Brain pericyte (primary cell): ENCODE measurements around the gene ACSF3.

ENCODE experiments used
- DNase-seq: peaks from one replicate; pipeline ENCODE4 v3.0.0-alpha.2; 2012; ENCODE audit warnings: low read depth, low spot score

ACSF3 gene

GRCh38 chr16:89144681-89145080, 51.0 kb downstream of the ACSF3 start:
- no peak for DNase-seq

DNA sequence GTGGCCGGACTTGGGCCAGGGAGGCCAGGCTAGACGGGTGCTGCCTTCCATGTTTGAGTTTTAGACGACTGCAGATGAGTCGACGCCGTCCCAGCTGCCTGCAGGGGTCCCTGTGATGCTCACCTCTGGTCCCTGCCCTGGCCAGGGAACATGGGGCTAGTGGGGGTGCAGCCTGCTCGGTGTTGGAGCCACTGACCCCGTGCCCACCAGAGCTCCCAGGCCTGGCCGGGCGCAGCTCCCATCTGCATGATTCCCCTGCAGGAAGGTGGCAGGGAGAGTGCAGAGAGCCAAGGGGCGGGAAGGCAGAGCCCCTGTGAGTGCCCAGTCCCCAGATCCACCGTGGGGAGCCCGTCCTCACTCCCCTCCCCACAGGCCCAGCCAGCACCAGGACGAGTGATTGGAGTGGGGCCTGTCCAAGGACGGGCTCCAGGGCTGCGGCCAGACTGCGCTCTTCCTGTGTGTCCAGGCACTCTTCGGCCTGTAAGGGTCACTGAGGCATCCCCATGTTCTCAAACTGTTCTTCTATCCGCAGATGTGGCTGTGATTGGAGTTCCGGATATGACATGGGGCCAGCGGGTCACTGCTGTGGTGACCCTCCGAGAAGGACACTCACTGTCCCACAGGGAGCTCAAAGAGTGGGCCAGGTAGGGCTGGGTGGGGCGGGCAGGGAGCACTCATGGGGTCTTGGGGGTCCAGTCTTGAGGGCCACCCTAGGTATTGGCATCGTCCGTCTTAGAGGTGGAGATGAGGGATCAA, 51.9 kb downstream of the ACSF3 start:
- DNase-seq, result no peak

DNA sequence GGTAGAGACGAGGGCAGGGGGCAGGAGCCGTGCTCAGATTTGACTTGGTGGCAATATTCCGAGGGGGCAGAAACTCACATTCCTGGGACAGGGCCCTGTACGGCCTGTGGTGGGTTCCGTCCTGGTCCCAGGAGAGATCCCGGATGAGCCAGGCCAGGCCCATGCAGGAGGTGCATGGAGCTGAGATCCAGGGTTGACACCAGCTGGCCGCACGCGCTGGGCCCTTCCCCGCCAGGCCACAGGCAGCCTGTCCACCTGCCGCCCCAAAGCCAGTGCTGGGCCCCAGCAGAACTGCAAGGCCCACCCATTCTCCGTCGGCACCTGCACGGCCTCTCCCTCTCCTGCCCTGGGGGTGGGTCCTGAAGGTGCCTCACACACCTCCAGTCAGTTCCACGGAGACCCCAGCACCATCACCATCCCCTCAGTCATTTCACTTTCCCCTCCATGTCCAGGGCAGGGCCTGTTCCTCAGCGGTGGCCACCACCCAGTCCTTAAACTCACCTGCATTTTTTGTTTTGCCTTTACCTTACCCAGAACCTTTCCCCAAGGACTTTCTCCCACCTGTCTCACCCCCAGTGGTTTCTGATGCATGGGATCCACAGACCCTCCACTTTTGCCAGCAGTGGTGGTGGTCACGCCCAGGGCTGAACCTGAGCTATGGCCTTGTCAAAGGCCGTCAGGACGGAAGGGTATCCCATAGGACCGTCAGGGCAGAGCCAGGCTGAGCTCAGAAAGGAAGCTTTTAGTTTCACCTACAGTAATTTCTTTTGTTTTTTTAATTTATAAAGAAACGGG, 52.8 kb downstream of the ACSF3 start:
- no peak for DNase-seq

- DNase-seq, result no peak
Observed at GRCh38 chr16:89147085-89147817, 53.6 kb downstream of the ACSF3 start.

- no peak for DNase-seq
Observed at GRCh38 chr16:89149386-89149785, 55.7 kb downstream of the ACSF3 start.

DNA sequence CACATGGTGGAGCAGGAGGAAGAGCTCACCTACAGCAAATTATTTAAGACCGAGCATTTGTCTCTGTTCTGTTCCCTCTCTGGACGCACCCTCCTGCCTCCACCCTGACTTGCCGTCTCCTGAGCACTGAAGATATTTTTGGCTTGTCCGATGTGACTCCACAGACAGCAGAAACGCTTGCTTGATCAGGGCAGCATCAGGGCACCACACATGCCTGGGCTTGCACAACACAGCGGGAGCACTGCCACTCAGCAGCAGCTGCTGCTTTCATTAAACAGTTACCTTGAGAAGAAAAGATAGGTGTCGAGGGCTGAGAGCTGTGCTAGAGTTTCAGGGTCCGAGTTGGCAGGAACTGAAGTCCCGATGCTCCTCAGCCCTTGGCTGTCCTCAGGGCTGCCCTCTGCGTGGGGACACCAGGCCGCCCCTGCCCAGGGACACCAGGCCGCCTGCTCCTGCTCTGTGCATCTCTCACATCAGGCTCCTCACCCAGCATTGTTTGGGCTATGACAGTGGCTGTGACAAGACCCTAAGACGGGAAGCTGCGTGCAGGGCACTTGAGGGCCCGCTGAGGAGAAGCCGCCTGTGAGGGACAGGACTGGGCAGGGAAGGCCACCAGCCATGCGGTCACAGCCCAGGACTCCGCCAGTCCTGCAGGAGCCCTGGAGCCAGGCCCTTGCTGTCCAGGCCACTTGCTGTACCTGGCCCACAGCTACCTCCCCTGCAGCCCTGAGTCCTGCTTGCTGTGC, 56.6 kb downstream of the ACSF3 start:
- DNase-seq, result no peak

DNA sequence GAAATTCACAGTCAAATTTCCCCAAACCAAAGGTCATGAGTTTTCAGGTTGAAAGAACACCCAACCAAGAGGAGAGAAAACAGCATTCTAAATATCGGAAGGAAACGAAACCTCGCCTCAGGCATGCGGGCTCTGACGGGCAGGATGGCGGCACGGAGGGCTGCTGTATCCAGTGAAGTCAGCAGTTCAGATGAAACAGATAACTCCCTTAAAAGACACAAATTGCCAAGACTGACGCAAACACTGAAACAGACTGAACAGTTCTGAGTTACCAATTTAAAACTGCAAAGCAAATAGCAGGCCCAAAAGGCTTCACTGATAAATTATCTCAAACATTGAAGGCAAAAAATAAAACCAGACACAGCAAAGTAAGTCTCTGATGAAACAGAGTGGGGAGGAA, 57.3 kb downstream of the ACSF3 start:
- no peak for DNase-seq

DNA sequence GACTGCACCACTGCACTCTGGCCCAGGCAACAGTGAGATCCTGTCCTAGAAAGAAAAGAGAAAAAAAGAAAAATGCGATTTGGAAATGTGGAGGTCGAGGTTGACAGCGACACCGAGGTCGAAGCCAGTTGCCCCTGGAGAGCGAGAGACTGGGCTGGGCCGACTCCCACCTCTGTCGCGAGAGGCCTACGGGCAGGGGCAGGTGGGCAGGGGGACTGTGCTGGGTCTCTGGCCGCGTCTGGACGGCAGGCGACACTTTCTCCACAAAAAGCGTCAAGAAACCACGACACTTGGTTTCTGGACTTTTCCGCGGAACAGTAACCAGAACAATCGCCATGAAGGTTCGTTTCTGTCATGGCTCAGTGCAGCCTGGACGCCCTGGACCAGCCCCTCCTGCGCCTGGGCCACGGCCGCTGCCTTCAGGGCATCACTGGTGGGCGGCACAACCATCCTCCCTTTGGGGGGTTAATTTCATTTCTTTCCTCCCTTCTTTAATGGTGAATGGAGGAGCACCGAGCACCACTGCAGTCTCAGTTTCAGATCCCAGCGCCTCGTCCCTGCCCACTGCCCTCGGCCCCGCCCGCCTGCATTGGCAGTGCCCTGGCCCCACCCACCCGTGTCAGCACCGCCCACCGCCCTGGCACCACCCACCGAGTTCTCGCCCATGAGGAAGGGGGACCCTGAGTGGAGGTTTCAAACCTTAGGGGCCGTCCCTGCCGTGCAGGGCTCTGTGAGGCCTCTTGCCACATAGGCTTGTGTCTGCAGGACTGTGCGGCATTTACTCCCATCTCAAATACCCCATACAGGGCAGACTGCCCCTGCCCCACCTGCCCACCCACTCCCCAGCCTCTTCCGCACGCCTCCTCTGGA, 59.4 kb downstream of the ACSF3 start:
- no peak for DNase-seq

GRCh38 chr16:89153848-89154271, 60.2 kb downstream of the ACSF3 start:
- no peak for DNase-seq

GRCh38 chr16:89154390-89155183, 60.9 kb downstream of the ACSF3 start:
- DNase-seq, result no peak

DNA sequence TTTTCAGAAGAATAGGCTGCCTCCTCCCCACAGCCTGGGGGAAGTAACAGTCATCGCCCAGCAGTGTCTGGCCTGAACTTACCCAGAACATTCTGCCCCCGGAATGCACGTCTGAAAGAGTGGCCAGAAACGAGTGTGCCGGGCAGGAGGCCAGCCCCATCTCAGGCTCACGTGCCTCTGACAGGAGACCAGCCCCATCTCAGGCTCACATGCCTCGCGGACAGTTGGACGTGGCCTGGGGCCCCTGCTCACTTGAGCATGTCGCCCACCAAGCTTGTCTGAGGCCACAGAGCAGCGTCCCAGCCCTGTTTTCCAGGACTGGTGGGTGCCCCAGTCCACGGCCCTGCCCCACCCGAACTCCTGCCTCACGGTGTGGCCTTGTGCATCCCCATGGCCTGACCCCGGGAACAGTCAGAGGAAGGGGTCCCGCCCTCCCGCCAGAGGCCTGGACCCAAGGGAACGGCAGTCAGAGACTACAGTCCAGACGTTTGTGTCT, 61.6 kb downstream of the ACSF3 start:
- DNase-seq, result no peak

DNA sequence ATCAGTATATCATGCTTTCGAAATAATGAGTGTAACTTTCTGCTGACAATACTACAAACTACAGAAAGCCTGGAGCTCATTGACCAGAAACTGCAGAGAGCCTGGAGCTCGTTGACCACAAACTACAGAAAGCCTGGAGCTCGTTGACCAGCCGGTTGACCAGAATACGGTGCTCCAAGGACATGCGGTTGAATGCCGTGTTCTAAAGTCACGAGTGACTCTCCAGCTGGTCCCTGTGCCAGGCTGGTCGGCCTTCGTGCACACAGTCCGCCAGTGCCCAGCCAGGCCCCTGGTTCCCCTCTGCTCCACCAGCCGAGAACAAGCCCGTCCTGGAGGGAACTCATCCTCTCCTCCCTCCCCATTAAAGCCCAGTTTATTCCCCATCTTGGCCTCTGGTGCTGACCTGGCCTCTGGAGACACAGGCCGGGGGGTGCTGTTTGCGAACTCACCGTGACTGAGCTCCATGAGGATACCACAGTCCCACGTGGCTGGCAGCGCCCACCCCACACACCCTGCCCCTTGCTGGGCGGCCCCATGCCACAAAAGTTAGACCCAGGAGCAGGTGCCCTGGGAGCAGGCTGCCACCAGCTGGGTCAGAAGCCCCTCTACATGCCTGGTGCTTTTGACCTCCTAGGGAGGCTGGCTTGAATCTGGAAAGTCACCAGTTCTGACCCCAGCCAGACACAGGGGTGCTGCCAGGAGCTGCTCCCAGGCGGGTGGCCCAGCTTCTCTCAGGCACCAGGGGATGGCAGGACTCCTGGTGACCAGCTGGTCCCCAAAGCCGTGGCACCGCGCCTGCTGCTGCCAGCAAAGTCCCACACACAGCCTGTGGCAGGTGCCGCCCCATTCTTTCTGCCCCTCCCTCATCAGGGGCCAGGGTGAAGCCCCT, 62.4 kb downstream of the ACSF3 start:
- DNase-seq, result no peak

- no peak for DNase-seq
Observed at GRCh38 chr16:89156740-89157645, 63.3 kb downstream of the ACSF3 start.

GRCh38 chr16:89157778-89158177, 64.1 kb downstream of the ACSF3 start:
- DNase-seq, result no peak

GRCh38 chr16:89159066-89159849, 65.6 kb downstream of the ACSF3 start:
- no peak for DNase-seq

DNA sequence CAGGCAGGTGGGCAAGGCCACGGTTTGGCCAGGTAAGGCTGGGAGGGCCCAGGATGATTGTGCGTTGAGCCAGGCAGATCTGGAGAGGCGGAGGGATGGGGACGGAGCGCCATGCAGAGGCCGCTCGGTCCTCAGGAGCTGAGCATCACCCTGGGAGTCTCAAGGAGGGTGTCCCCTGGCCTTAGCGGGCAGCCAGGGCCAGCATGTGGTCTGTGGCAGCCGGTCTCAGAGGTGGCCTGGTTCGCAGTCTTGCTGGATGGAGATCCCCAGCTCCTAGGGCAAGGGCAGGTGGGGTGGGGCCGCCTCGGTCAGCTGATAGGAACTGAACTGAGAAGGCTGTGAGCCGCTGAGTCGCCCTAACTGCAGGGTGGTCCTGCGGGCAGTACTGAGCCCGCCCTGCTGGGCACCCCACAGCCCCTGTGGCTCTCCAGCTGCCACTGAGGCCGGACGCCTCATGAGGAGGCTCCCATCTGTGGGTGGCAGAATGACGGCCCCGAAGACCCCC, 66.2 kb downstream of the ACSF3 start:
- DNase-seq, result no peak
